Stimulated activated CD4-positive, alpha-beta T cell treated with anti-CD3 and anti-CD28 coated beads, Interleukin-2, amount 100 ng/mL, for 48 hours (primary cell): ENCODE measurements around the gene ZMYND15.
A peak's percentile ranks its signal among the peaks of the same experiment; 100 is the strongest.

Experiments
- DNase-seq, 2 donors: peaks; one replicate each; pipeline ENCODE4 v3.0.0-alpha.2; 2020

ZMYND15 gene

DNA sequence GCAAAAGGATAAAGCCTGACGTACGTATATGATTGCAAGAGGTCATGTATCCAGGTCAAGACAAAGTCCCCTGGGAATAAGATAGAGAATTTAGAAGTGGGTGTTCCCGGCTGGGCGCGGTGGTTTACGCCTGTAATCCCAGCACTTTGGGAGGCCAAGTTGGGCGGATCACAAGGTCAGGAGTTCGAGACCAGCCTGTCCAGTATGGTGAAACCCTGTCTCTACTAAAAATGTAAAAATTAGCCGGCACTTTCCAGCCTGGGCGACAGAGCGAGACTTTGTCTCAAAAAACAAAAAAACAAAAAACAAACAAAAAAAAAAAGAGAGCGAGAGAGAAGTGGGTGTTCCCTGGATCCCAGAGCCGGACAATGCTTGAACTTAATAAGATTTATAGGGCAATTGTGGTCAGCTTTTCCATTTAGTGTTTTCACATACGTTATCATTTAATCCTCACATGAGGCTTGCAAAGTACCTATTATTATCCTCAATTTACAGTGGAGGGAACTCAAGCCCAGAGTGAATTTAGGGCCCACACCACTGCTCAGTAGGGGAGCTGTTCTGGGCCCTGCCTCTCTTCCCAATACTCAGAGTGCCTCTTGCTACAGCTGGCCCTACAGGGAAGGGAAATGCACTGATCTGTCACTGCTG, 48.6 kb downstream of the ZMYND15 start:
- DNase-seq = no peak

DNA sequence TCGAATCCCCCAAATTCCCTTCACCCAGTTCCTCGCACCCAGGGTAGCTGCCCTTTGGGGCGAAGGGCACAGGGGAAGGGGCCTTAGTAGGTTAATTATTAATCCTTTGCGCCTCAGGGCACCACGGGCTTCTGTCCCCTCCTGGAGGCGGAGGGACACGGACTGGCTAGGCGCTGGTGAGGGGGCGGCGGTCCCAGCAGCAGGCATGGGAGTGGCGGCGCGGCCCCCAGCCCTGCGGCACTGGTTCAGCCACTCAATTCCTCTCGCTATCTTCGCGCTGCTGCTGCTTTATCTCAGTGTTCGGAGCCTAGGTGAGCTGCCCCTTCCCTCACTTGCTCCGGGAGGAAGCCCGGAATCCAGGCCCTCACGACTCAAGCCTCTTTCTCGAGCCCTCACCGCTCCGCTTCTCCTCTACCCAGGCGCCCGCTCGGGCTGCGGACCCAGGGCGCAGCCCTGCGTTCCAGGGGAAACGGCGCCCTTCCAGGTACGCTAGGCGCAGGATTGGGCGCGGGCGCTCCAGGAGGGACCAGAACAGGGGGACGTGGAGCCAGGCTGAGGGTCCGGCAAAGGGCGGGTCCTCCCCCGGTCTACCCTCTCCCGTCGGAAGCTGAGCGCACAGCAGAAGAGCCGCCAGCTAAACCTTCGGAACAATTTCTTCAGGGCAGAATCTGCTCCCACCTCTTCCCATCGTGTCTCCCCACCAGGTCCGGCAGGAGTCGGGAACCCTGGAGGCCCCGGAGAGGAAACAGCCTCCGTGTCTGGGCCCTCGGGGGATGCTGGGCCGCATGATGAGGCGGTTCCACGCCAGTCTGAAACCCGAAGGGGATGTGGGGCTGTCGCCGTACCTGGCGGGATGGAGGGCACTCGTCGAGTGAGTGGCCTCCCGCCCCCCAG, 49.4 kb downstream of the ZMYND15 start, which contains the start of gene GLTPD2:
TSS of gene GLTPD2 (plus strand) at position 158 of the 894 bp plus-strand sequence. CDS start at position 206, 48 bp downstream.
- no peak for DNase-seq

DNA sequence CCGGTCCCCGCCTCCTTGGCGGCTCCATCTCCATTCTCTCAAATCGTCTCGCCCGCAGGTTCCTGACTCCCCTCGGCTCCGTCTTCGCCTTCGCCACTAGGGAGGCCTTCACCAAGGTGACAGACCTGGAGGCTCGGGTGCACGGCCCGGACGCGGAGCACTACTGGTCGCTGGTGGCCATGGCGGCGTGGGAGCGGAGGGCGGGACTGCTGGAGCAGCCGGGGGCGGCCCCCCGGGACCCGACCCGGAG, 50.0 kb downstream of the ZMYND15 start:
- no peak for DNase-seq

GRCh38 chr17:4789951-4790704, 50.5 kb downstream of the ZMYND15 start:
- DNase-seq = peak; percentile 72 to 73

GRCh38 chr17:4790705-4791088, 51.1 kb downstream of the ZMYND15 start:
- DNase-seq = no peak

GRCh38 chr17:4795168-4795567, 55.5 kb downstream of the ZMYND15 start:
- DNase-seq = no peak
